OCI-LY7 (cell line): ENCODE results near the gene HYI. TPM values are rescaled to one million over a fixed set of nuclear protein-coding genes. Genes with fewer than 3 reads are reported as not detected.

Experiments used
- BruUV-seq: library from RNA; stranded (reverse); fragments of 400-500 nt; replicated peaks from 2 replicates; lab custom pipeline; 2021; lab: Mats Ljungman, UMichigan
- CTCF ChIA-PET: fragments of 300-600 bp; sonication (Branson Sonifier 250); formaldehyde crosslinking; loops from one replicate; lab custom pipeline; 2022; ENCODE audit warnings: antibody characterized with exemption; ENCODE audit not compliant: unreplicated experiment; lab: Charles Lee
- POLR2A ChIA-PET: fragments of 300-600 bp; sonication (Branson Sonifier 250); formaldehyde crosslinking; loops from one replicate; lab custom pipeline; 2022; ENCODE audit warnings: antibody characterized with exemption; lab: Charles Lee
- DNase-seq: peaks from one replicate; pipeline ENCODE4 v3.0.0-alpha.2; 2015; ENCODE audit warnings: low spot score
- H2AFZ ChIP-seq: fragments of 200-600 bp; sonication (generic), shearing (Covaris generic); 2 replicates; pipeline ENCODE4 v1.6.1; 2014; ENCODE audit warnings: mild to moderate bottlenecking, antibody characterized with exemption, low read length, moderate library complexity
- H3K27ac ChIP-seq: fragments of 200-600 bp; sonication (generic); 2 replicates; pipeline ENCODE4 v1.5.1; 2014; ENCODE audit warnings: mixed run types, low read depth, mild to moderate bottlenecking, moderate library complexity, low read length, inconsistent platforms; ENCODE audit not compliant: poor library complexity, severe bottlenecking
- H3K36me3 ChIP-seq: fragments of 200-600 bp; sonication (generic); 2 replicates; pipeline ENCODE4 v1.6.1; 2014; ENCODE audit warnings: mild to moderate bottlenecking, antibody characterized with exemption, low read length, moderate library complexity, mixed read lengths; ENCODE audit not compliant: insufficient read depth
- H3K4me1 ChIP-seq: fragments of 200-600 bp; sonication (generic); 2 replicates; pipeline ENCODE4 v1.5.1; 2014; ENCODE audit warnings: mild to moderate bottlenecking, low read length; ENCODE audit not compliant: insufficient read depth, poor library complexity, severe bottlenecking
- H3K4me2 ChIP-seq: fragments of 200-600 bp; sonication (generic); 2 replicates; pipeline ENCODE4 v1.6.1; 2014; ENCODE audit warnings: mild to moderate bottlenecking, low read length
- H3K4me3 ChIP-seq: fragments of 200-600 bp; sonication (generic); 2 replicates; pipeline ENCODE4 v1.5.1; 2014; ENCODE audit warnings: mild to moderate bottlenecking, low read depth, low read length; ENCODE audit not compliant: poor library complexity, severe bottlenecking
- H3K79me2 ChIP-seq: fragments of 200-600 bp; sonication (generic); 2 replicates; pipeline ENCODE4 v1.6.1; 2016; ENCODE audit warnings: low read depth, mild to moderate bottlenecking, low read length, moderate library complexity, mixed read lengths; ENCODE audit not compliant: insufficient read depth
- H3K9me2 ChIP-seq: fragments of 200-600 bp; sonication (generic); 2 replicates; pipeline ENCODE4 v1.6.1; 2016; ENCODE audit warnings: mild to moderate bottlenecking, low read length, mixed read lengths; ENCODE audit not compliant: insufficient read depth
- H3K9me3 ChIP-seq: fragments of 200-600 bp; sonication (generic); 2 replicates; pipeline ENCODE4 v1.6.1; 2014; ENCODE audit warnings: mild to moderate bottlenecking, mixed run types, low read length, mixed read lengths
- H4K20me1 ChIP-seq: fragments of 200-600 bp; sonication (generic); 2 replicates; pipeline ENCODE4 v1.6.1; 2014; ENCODE audit warnings: mild to moderate bottlenecking, antibody characterized with exemption, low read length, moderate library complexity, mixed read lengths; ENCODE audit not compliant: insufficient read depth
- CTCF ChIP-seq: fragments of 200-600 bp; sonication (generic); conservative IDR thresholded peaks from 2 replicates; pipeline ENCODE4 v1.5.1; 2014; ENCODE audit warnings: mild to moderate bottlenecking, antibody characterized with exemption, low read length, moderate library complexity, mixed read lengths
- EZH2phosphoT487 ChIP-seq: fragments of 200-600 bp; sonication (generic); IDR thresholded peaks from 2 replicates; pipeline ENCODE4 v1.6.1; 2018; ENCODE audit warnings: low read depth, borderline replicate concordance, mild to moderate bottlenecking, mixed run types, antibody characterized with exemption, low read length, moderate library complexity, mixed read lengths
- intact Hi-C: fragments of 100-400 bp; cut with micrococcal nuclease; formaldehyde crosslinking; loops from one replicate; pipeline ENCODE4 v1.10.0; 2022; ENCODE audit not compliant: unreplicated experiment
- total RNA-seq, 2 experiments: library from RNA; depleted of rRNA in 1 of 2; stranded (reverse); fragments of >200 nt in 1 of 2; shearing (Covaris generic) in 1 of 2; gene quantifications; 2 replicates each; pipeline ENCODE4 v1.2.3, GENCODE V29; 2014 to 2022

HYI gene
- total RNA-seq, 2 experiments from 2014 or later = not detected

DNA sequence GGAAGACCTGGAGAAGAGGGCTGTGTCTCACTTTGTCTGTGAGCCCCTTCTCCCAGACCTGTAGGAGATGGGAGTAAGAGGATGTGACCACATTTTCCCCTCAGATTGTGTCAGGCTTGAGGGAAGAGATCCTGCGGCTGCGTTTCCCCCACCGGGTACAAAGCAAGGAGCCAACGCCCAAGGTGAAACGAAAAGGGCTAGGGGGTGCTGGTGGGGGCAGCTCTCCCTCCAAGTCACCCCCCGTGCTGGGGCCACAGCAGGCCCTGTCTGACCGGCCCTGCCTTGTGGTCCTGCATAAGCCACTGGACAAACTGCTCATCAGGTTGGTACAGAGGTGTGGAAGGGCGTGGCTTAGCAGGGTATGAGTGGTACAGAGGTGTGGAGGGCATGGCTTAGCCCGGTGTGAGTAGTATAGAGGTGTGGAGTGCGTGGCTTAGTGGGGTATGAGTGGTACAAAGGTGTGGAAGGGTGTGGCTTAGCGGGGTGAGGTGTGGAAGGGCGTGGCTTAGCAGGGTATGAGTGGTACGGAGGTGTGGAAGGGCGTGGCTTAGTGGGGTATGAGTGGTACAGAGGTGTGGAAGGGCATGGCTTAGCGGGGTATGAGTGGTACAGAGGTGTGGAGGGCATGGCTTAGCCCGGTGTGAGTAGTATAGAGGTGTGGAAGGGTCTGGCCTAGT, 30.6 kb downstream of the HYI start:
- Histone ChIP-seq H3K9me3 (no peaks in the 10 kb centered on the region), H2AFZ (no peak overlapping the region), H3K4me2 (no peak overlapping the region), H3K9me2 (no peaks in the 10 kb centered on the region), H4K20me1 (no peaks in the 10 kb centered on the region), H3K36me3 (peaks cover 78% of the 10 kb centered on the region), H3K79me2 (no peaks in the 10 kb centered on the region), H3K4me3 (no peak overlapping the region), H3K4me1 (no peaks in the 10 kb centered on the region), H3K27ac (no peak overlapping the region)
- CTCF ChIA-PET = no interaction called here
- BruUV-seq = no TSS peak
- TF ChIP-seq CTCF = no peak
- no peak for TF ChIP-seq EZH2phosphoT487
- POLR2A ChIA-PET = no interaction called here
- no peak for DNase-seq
- intact Hi-C loops = no loop called here

- Histone ChIP-seq H3K27ac (no peak overlapping the region), H2AFZ (no peak overlapping the region), H3K4me3 (no peak overlapping the region), H3K36me3 (peaks cover 76% of the 10 kb centered on the region), H3K9me2 (no peaks in the 10 kb centered on the region), H4K20me1 (no peaks in the 10 kb centered on the region), H3K9me3 (no peaks in the 10 kb centered on the region), H3K4me2 (no peak overlapping the region), H3K79me2 (no peaks in the 10 kb centered on the region), H3K4me1 (no peaks in the 10 kb centered on the region)
- POLR2A ChIA-PET = interaction anchor here (0.6 kb wide), 2 partner anchors 65 to 74 kb away, joined by 3 read pairs; no protein-coding TSS in a partner anchor
- CTCF ChIA-PET = no interaction called here
- no TSS peak for BruUV-seq
- no peak for TF ChIP-seq EZH2phosphoT487
- TF ChIP-seq CTCF = no peak
- intact Hi-C loops = no loop called here
- no peak for DNase-seq
Measured at GRCh38 chr1:43421976-43422750, 31.6 kb downstream of the HYI start.
